Activated gamma-delta T cell treated with anti-CD3 and anti-CD28 coated beads, Interleukin-2, amount 50 U/mL, for 16 hours (primary cell): ENCODE measurements around the gene JMJD8.
"Not testable (repeated sequence)": the region's sequence is repeated elsewhere in the genome, so short reads cannot be mapped to it uniquely, and the experiment has no call there.

ENCODE experiments used
- DNase-seq: peaks from one replicate; pipeline ENCODE4 v3.0.0-alpha.2; 2020; ENCODE audit warnings: low read depth

The JMJD8 gene

DNA sequence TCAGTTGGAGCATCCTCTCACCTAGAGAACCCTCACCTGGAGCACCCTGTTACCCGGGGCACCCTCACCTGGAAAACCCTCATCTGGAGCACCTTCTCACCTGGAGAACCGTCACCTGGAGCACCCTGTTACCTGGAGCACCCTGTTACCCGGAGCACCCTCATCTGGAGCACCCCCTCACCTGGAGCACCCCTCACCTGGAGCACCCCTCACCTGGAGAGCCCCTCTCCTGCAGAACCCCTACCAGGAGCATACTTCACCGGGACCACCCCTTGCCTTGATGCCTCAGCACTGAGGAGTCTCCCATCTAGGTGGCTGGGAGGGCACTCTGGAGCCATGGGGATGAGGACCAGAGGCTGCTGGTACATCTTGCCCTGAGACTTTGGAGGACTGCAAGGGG is 24.8 kb upstream of the JMJD8 start:
- no peak for DNase-seq

DNA sequence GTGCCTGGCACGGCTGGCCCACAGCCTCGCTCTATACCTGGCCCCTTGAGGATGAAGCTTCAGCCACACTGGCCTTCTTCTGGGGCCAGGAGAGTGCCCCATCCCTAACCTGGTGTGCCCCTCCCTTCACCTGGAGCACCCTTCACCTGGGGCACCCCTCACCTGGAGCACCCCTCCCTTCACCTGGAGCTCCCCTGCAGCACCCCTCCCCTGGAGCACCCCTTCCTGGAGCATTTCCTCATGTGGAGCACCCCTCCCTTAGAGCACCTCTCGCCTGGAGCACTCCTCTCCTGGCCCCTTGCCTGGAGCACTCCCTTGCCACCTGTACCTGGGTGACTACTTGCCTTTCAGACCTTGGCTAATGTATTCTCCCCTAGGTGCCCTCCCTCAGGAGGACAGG is 23.9 kb upstream of the JMJD8 start:
- DNase-seq = no peak

DNA sequence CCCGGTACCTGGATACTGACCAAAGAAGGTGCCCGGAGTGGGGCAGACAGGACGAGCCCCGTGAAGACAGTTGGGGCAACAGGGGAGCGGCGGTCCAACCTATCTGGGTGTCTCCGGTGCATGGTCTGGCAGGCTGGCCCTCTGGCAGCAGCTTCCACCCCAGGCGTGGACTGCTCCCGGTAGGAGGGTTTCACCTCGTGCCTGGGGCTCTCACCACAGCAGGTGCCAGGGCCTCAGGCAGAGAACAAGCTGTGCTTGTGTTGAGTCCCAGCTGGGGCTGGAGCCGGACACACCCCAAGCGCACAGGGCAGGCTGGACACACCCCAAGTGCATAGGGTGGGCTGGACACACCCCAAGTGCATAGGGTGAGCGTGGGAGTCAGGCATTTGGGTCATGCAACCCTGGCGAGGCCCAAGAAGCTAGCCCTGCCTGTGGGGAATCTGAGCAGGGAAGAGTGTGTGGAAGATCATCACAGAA is 23.0 kb upstream of the JMJD8 start:
- no peak for DNase-seq

DNA sequence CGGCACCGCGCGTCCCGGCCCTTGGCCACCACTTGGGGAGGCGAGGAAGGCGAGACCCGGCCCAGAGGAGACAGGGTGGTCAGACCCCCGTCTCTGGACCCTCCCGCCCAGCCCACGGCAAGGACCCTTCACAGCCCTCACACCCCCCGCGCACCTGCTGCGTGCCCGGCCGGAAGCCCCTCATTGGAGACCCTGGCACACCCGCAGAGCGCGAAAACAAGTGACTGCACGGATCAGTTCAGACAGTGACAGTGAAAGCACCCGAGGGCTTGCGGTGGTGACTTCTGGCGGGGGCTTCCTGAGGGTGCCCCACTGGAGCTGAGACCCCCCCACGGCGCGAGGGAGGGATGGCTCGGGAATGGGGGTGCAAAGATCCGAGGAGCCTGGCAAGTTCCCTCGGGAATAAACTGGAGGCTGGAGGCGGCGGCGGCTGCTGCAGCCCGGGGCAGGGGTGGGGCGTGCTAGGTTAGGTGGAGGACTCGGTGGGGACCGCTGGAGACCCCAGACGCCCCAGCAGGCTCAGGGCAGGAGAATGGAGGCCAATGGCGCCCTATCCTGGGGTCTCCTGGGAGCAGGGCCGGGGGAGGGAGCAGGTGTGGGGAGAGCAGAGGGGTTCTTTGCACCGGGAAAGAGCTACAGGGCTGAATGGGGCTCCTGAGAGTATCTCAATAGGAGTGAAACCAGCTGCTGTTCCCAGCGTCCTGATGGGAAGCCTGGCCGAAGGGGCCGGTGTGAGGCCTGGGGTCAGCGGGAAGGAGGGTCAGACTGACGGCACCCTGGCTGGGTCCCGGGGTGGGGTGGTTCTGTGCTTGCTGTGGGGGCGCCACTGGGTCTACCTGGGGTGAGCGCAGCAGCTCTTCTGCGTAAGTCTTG is 22.3 kb upstream of the JMJD8 start:
- no peak for DNase-seq

DNA sequence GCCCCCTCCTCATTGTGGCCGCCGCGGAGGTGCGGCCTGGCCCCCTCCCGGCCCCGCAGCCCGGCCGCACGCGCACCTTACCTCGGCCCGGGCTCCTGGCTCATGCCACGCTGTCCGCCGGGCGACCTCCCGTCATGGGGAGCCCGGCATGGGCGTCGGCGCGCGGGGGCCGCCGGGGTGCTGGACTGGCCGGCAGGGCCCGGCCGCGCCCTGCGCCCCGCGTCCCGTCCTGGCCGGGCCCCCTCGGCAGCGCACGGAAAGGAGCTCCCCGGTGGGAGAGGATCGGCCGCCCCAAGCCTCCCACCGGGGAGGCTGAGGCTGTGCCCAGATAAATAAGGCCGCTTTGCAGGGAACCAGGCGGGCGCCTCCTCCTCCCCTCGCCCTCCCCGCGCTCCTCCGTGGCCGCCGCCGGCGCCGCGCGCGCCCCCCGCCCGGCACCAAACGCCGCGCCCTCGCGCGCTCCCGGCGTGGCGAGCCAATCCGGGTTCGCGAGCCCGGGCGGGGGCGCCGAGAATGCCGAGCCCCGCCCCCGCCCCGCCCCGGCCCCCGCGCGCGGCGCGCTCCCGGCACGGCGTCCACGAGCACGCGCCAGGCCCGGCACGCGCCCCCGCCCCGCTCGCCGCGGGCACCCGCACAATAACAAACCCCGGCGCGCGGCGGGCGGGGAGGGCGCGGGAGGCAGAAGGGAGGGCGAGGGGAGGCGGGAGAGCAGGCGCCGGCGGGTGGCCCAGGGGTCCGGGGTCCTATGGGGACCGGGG is 21.5 kb upstream of the JMJD8 start, which contains the start of gene FBXL16:
FBXL16 (minus strand) TSS at position 371 of the 758 bp plus-strand sequence. CDS start 8,396 bp downstream, outside the sequence.
- DNase-seq = no peak

DNA sequence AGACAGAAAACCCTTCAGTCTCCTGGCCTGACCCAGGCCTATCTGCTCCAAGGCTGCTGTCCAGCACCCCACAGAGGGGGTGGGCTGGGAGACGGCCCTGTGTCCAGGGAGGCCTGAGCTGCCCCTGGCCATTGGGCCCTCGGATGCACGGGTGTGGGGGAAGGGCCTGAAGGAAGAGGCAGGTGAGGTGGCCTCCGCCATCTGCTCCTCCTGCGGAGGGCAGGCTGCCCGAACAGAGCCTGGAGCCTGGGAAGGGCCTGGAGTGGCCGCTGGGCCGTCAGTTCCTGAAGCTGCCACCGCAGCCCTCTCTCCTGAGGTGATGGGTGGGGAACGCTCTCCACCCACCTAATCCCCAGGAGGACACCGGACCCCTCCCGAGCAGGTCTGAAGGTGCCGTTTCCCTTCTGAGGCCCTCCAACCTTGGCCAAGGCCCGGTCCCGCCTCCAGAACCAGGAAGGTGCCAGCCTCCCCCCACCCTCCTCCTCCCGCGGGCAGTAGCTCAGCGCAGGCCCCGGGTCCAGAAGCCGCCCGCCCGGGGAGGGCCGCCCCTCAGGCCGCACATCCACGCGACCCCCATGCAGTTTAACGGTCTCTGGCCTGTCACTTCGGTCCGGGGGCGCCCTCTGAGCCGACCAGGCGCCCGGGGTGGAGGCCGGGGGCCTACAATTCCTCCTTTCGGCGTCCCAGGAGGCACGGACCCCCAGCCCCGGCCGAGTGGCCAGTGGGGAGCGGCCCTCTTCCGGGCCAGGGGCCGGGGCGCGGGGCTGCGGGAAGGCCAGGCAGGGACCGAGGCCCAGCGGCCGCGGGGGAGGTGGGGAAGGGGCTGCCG is 20.6 kb upstream of the JMJD8 start:
- no peak for DNase-seq

DNA sequence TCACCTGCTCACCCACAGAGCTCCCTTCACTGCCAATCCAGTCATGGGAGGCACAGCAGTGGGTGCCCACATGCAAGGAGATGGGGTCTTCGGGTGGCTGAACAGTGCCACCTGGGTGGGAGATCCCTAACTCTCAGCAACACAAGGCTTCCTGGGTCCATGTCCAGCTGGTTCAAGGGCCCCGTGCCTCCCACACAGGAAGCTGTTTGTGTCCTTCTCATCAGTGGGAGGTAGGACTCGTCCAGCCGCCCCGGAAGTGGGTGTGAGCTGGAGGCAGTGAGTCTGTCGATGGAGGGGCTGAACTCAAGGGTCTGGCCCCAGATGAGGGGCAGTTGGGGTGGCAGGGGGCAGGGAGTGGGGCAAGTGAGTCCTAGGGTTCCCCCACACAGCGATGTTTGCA is 19.9 kb upstream of the JMJD8 start:
- DNase-seq = no peak

DNA sequence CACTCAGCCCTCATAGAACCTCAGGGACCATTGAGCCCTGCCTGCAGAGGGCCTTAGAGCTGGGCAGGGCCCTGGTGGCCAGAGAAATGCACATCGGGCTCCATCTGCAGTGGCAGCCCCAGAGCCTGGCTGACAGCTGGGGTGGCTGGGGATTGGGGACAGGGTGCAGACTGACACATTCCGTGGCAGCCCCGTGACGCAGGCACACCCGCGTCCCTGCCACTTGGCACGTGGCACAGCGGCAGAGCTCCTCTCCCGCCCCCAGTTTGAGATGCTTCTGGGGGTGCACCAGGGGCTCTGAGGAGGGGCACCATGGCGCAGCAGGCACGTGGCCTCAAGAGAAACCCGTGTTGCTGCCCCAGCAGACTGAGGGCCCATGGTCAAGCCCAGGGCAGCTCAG is 19.3 kb upstream of the JMJD8 start:
- DNase-seq = no peak

DNA sequence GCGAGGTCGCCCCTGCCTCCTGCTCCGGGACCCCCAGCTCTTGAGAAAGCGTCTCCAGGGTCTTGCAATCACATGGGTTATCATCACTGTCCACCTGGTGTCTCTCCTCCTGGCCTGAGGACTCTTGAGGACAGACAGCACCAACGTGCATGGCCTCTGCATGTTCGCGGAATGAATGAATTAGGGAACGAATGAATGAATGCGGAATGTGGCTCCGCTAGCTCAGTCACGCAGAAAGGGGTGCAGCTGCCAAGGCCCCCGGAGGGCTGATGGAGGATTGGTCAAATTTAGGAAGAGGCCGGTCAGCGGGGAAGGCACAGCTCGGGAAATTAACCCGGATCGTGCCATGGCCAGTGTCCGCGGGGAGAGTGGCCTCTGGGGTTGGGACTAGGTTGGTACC is 18.2 kb upstream of the JMJD8 start:
- DNase-seq = no peak

DNA sequence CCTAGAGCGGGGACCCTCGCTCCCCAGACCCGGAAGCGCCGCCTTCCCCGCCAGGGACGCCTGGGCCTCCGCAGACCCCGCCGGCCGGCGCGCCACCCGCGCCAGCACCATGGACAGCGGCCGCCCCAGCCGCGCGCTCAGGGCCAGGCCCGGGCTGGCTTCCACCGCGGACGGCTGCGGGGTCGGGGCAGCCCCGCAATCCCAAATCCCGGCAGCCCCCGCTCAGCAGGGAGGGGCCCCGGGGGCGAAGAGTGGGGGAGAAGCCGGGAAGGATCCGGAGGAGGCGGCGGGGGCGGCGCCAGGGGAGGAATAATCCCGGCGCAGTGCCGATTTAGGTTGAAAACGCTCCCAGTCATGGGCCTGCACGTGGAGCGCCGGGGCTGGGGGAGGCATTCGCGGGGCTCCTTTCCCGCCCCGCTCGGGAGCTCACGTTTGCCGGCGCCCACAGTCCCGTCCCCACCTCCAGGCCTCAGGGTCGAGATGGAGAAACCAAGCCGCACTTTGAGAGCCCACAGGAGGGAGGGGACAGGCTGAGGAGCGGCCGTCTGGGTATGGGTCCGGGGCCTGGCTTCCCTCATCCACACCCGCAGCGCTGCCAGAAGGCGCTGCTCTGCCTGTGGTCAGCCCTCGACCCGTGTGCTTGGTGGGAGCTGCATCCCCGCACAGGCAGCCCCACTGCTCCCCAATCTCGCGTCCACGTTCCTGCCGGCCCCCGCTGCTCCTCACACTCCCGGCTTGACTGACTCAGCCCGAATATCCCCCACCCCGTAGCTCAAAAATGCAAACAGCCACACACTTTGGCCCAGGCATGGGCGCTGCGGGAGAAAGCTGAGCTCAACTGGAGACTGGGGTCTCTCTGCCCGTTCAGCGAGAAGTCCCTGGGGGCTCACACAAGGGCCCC is 16.8 kb upstream of the JMJD8 start:
- no peak for DNase-seq

DNA sequence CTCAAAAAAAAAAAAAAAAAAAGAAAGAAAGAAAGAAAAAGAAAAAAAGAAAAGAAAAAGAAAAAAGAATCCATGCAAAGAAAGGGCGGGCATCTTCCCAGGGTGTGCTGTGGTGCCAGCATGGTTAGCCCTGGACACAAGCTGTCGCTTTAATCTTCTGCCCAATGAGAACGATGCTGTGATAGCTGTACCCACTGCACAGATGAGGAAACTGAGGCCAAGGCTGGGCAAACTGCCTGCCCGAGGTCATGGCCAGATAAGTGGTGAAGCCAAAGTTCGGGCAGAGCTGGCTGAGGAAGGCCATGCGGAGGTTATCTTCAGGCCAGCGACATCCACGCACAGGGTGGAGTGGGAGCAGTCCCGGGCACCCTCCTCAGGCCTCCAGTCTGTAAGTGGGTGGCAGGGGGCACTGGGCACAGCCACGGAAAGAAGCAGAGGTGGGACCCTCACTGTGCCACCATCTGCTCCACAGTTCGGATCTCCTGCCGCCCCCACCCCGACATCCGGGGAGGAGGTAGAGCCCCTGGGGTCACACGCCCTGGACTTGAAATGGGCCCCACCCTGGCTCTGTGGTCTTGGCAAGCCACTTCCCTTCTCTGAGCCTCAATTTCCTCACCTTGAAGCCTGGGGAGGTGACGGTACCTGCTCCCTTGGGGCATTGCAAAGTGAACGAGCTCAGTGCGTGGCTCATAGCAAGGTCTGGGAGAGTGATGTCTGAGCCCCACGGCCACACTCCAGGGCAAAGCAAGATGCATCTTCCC is 15.0 kb upstream of the JMJD8 start:
- DNase-seq = no peak

DNA sequence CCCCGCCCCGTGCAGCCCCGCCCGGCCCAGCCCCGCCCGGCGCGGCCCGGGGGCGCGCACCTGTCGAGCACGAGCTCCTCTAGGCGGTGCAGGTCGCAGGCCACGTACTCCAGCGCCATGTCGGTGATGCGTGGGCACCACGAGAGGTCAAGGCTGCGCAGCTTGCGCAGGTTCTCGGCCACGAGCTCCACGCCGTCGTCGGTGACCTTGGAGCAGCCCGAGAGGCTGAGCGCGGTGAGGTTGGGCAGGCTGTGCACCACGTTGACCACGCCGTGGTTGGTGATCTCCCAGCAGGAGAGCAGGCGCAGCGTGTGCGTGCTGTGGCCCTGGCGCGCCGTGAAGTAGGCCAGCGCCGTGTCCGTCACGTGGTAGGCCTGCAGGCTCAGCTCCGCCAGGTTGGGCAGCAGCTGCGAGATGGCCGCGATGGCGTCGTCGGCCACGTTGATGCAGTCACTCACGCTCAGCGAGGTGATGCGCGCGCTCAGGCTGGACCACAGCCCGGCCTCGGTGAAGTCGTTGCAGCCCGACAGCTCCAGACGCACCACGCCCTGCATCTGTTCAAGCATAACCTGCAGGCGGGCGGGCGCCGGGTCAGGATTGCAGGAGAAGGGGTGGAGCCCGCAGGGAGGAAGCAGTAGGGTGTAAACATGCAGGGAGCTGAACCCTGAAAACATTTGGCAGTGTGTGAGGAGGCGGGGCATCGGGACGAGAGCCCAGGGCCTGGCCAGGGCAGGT is 11.4 kb upstream of the JMJD8 start:
- no peak for DNase-seq

DNA sequence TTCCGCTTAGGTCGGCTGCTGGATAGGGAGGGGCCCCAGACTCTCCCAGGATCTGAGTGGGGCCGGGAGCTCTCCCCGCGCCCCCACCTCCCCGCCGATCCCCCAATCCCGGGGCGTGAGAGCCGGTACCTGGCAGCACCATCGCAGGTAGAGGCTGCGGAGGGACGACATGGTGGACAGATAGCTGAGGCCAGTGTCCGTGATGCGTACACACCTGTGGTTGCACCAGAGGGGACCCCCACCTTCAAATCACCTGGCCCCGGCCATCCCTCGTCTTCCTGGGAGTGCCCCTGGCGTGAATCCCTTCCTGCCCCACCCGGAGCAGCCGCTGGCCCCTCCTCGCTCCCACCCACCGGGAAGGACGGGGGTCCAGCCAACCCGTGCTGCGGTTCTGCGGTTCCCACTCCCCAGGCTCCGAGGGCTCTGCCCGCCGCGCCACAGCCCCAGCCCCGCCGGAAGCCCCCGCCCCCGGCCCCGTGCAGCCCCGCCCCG is 10.8 kb upstream of the JMJD8 start:
- no peak for DNase-seq

DNA sequence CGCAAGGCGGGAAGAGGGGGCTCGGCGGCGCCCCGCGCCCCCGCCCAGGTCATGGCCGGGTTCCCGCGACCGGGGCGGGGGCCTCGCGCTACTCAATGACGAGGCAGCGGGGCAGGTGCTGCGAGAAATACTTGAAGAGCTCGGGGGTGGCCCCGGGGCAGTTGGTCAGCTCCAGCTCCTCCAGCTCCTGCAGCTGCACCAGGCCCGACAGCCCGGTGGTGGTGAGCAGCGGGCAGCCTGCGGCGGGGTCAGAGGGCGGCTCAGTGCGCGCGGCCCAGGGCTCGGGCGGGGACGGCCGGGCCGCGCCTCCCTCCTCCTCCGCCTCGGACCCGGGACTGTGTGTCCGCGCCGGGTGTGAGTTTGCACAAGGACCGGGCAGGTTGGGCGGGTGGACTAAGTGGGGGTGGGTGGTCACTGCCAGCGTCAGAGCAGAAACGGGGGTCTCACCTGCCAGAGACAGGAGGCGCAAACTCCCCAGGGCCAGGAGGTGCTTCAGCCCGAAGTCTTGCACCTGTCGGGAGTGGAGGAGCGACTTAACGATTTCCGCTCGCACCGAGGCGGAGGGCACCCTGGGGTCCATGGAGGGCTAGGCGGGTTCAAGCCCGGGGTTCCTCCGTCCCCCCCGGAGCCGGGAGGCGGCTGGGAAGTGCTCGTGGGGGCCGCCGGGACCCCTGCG is 10.2 kb upstream of the JMJD8 start:
- no peak for DNase-seq

DNA sequence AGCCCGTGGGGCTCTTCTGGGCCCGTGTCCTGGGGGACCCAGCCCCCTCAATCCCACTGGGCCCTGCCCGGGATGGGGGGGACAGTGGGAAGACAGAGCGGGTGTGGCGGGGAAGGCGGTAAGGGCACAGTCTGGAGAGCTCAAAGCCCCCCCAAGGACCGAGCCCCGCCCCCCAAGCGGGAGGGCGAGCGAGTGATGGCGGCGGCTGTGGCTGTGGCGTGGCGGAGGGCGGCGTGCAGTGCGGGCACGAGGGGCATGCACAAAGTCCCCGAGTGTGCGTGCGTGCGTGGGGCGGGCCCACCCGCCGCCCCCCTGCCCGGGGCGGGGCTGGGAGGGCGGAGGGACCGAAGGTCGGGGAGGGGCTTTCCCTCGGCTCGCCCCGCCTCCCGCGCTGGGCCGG is 9.6 kb upstream of the JMJD8 start:
- DNase-seq = no peak

DNA sequence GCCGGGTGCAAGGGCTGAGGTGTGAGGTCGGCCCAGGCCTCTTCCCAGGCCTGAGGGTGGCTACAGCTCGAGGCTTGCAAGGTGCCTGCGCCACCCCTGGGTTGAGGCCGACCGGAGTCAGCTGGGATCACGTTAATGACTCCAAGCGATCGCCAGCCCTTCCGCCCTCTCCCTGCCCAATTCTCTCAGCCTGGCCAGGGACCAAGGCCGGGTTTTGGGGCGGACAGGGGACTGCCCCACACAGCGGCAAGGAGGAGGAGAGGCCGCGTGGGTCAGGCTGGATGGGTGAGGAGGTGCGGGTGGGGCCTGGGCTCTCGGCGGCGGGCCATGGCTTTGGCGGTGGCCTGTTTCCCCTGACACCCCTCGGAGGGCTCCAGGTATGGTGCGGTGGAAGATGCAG is 9.2 kb upstream of the JMJD8 start:
- DNase-seq = no peak

DNA sequence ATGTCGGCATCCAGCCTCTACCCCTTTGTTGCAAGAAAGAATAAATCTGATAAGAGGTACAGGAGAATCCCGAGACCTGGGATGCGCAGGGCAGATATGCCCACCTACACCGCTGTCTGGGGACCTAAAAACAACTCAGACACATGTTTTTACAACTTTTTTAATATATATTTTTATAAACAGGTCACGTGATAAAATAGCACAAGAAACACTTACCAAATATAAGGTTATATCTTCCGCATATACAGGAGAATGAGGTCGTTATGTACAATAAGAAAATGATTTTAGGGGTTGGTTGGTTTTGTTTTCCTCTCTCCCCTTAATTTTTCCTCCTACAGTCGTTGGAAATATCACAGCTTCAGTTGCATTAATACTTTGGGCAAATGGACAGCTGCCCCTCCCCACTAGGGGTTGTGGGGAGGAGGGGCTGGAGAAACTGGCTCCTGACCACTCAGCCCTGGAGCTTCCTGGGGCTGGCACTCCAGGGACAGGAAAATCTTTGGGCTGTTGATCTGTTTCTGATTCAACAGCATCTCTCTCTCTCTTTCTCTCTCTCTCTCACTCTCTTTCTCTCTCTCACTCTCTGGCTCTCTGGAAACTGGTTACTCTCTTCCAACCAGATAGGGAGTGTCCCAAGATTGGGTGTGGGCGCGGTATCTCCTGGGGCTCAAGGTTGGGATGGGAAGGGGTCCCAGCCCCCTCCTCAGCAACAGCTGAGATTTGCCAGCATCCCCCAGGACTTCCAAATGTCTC is 8.4 kb upstream of the JMJD8 start:
- no peak for DNase-seq

DNA sequence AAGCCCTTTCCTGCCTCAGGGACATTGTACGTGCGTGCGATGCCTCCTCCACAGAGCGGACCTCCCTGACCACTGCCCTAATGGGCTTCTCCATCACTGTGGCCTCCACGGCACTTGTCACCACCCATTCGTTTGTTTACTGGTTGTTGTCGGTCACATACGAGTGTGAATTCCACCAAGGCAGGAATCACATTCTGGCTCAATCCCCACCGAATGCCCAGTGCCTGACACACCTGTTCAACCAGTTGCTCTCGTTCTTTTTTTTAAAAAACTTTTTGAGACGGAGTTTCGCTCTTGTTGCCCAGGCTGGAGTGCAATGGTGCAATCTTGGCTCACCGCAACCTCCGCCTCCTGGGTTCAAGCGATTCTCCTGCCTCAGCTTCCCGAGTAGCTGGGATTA is 7.1 kb upstream of the JMJD8 start:
- DNase-seq = not testable (repeated sequence)
